NCI-H510A (cell line): ENCODE results near the gene CACNA2D1.
"Not testable (repeated sequence)": the region's sequence is repeated elsewhere in the genome, so short reads cannot be mapped to it uniquely, and the experiment has no call there.

Experiments
- DNase-seq: peaks from one replicate; lab custom pipeline; 2025; lab: John Stamatoyannopoulos, UW

The CACNA2D1 gene

DNA sequence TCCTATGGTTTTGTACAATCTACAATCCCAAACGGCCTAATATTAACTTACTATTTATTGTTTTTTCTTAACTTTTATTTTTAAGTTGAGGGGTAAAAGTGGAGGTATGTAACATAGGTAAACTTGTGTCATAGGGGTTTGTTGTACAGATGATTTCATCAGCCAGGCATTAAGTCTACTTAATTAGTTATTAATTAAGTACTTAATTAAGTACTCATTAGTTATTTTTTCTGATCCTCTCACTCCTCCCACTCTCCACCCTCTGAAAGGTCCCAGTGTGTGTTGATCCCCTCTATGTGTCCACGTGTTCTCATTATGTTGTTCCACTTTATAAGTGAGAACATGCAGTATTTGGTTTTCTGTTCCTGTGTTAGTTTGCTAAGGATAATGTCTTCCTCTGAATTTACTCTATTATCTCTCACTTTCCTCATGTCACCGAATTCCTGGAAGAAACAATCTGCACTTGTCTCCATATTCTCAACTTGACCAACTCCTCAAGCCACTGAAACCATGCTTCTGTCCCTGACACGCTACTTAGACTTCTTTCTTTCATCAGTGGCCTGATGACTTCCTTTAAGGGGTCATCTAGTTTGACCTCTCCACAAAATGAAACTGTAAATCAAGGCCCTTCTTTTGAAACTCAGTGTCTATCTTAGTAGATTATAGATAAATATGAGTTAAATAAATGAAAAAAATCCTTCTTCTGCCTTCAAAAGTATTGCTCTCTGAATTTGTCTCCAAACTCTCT is 9.1 kb downstream of the CACNA2D1 start:
- DNase-seq = no peak

DNA sequence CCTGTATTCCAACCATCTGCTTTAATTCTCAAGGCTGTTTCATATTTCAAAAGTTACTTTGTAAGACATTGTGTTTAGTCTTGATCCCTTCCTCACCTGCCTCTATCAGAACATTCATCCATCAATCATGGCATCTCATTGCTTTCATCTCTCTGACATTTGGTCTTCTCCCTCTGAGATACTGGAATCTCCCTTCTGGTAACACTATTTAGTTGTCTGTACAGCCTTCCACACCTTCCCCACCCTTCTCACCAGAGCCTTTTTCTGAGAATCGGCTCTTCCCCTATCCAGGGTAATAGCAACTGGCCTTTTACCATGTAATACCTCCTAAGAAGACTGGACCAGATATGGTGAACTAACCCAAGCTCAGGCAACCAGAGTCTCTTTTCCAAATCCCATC is 10.1 kb downstream of the CACNA2D1 start:
- DNase-seq = no peak

DNA sequence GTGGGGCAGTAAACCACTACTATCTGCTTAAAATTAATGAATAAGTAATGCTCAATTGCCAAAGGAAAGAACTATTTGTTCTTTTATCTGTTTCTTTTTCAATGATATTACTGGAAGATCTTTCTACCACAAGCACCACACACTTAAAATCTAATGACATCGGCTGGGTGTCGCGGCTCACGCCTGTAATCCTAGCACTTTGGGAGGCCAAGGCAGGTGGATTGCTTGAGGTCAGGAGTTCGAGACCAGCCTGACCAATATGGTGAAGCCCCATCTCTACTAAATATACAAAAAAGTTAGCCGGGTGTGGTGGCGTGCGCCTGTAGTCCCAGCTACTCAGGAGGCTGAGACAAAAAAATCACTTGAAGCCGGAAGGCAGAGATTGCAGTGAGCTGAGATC is 10.8 kb downstream of the CACNA2D1 start:
- DNase-seq = not testable (repeated sequence)

DNA sequence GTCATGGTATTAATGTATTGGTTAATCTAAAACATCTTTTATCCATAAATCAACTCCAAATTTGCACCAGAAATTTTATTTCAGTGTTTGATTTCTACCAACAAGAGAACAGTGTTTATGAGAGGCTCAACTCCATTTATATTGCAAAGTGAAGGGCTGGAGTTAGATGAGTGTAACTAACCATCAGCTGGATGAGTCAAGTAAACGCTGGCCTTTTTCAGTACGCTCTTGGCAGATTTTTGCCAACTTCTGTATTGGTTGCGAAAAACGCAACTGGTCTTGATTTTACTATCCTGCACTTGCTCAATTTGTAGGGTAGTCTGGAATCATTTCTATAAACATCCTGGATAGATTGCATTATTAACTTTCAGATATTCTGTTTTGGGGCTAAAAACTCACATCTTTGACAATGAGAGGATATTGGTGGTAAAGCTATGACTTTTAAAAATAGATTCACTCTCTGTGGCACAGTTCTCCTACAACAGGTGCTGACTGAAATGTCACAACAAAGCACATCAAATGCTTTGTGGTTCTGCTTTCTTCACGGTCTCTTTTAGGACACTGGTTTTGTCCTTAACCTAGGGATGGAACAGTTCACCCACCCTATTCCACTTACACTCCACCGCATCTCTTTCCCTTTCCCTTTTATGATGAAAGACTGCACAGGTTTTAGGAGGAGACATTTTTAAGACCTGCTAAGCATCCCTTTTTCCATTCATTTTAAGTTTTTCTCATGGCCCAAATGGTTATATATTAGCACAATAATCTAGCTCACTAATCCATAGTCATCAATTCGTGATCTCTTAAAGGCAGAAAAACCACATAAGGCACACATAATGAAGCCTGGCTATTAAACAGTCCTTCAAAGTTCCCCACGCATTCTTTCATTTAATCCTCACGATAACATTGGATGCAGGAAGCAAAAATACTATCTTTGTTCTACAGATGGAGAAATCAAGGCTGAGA is 12.8 kb downstream of the CACNA2D1 start:
- no peak for DNase-seq

GRCh38 chr7:82429408-82429807 is 14.2 kb downstream of the CACNA2D1 start:
- DNase-seq = no peak

- DNase-seq = no peak
These were observed 15.2 kb downstream of the CACNA2D1 start for GRCh38 chr7:82428186-82428961.

GRCh38 chr7:82423446-82423845 is 20.1 kb downstream of the CACNA2D1 start:
- no peak for DNase-seq

DNA sequence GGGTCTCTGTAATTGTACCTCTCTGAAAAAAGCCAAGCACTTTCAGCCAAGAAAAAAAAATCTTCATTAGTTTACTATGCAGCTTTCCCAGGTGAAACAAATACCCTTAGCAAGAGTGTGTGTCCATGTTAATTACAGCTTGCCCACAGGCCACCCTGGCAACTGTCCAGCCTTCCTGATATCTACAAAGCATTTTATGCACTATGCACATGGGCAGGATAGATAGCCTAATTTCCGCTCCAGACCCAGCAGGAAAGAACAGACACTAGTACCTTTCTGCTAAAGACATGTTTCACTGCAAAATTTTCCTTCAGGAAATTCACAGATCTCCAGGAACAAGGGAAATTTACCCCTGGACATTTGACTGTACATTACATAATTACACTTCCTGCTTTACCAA is 24.4 kb downstream of the CACNA2D1 start:
- no peak for DNase-seq

DNA sequence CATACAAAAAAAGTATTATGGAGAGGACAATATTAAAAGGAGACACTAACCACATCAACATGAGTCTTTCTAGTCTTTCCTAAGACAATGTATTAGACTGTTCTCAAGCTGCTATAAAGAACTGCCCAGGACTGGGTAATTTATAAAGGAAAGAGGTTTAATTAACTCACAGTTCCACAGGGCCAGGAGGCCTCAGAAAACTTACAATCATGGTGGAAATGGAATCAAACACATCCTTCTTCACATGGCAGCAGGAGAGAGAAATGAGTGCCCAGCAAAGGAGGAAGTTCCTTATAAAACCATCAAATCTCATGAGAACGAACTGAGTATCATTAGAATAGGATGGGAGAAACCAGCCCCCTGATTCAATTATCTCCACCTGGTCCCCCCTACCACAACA is 25.7 kb downstream of the CACNA2D1 start:
- DNase-seq = no peak

- DNase-seq = no peak
These were observed 27.2 kb downstream of the CACNA2D1 start for GRCh38 chr7:82416402-82416801.

DNA sequence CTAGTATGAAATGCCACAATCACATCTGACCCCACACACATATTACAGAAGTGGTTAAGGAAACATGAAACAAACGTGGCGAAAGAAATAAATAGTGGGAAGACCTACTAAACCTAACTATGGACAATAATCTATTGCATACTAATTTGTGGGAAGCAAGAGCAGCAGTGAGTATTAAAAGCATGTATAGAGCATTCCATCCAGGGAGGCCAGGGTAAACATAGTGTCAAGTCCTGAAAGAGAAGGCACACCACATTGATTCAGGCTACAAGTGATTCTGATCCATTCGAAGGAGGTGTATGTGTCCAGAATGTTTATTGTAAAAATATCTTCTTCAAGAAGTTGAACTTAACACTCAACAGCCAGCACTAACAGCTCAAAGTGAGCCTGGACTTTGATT is 29.2 kb downstream of the CACNA2D1 start:
- DNase-seq = no peak

- DNase-seq = peak; percentile 14
These were observed 30.3 kb downstream of the CACNA2D1 start for GRCh38 chr7:82413237-82413636.

DNA sequence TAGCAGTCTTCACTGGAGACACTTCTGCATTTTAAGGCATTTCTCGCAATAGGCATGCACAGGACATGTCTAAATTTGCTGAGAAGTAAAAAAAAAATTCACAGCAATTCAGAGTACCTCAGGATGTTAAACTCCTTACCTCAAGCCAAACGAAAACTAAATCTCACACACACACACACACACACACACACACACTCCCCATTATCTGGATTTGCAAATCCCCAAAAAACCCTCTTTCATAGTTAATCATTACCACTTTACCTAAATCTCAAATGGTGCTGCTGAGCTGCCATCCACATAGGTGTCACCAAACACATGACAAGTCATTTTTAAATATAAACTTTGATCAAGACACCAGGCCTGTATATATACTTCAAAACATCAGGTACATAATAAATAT is 31.8 kb downstream of the CACNA2D1 start:
- no peak for DNase-seq

DNA sequence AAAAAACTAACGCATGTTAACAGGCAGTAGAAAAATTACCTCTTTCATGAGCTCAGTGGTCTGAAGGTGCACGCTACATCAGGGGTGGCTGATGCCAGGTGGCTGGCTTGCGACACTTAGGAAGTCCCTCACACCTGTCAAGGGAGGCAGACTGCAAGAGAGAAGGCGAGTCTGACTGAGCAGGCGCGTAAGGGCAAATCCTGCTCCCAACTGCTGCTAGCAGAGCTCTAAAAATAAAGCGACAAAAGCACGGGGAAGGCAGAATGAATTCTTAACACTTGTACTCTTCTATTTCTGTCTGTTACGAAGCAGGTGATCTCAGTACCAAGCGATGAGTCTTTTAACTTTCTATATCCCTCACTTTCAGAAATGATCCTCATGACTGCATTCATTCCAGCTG is 33.1 kb downstream of the CACNA2D1 start:
- peak; percentile 64 for DNase-seq

DNA sequence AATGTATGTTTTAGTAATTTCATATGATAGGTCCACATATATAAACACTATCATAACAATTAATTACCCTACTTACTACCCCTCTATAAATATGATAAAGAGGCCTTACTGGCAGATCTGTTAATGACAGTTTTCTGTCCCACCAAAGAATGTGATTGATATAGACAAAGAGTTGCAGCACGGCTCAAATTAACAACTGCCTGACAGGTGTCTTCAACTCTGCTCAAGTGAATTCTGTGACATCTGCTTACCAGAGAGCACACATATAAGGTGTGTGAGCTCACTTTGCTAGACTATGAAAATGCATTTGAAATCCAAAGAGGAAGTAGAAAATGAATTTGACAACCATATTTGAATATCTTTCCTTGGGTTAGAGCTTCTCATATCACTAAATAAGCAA is 36.6 kb downstream of the CACNA2D1 start:
- no peak for DNase-seq

- no peak for DNase-seq
These were observed 38.3 kb downstream of the CACNA2D1 start for GRCh38 chr7:82405301-82405700.

GRCh38 chr7:82404652-82405051 is 38.9 kb downstream of the CACNA2D1 start:
- no peak for DNase-seq

DNA sequence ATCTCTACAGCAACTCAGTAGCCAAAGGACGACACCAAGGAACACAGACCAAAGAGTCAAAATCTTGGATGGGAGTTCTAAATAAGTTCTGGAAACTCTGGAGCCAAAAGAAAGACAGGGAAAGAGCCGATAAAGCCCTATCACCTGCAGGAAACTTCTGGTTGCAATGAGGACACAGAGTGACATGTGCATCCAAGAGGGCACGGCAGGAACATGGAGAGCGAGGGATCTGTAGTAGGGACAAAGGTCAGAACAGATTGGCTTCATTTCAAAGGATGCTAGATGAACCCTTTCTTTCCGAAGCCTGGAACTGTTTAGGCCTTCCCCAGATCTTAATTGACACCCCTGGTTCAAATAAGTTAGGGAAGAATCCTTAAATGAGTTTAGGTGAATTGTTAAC is 39.5 kb downstream of the CACNA2D1 start:
- DNase-seq = no peak

DNA sequence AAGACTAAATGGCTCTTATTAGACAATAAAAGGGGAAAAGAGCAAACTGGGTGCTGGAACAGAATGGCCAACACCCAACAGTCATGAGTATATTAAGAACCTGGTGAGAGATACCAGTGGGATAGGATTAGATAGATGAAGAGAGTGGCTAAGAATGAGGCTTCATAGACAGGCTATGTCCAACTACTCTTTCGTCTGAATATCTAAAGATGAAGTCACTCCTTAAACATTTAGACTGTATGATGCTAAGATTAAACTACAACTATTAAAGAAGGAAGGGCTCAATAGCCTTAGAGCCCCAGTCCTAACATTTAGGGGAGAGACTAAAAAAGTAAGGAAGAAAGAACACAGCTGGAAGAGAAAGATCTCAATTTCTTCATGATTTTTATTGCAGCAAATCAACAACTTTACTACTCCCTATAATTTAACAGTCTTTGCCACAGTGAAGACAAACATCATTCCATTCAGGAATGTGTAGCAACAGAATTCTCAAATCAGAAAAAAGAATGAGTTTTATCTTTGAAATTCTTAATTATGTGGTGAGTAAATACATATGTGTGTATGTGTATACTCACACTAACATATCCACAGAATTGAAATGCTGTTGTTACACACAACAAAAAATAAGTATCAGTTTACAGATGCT is 45.6 kb downstream of the CACNA2D1 start:
- no peak for DNase-seq

GRCh38 chr7:82396343-82396742 is 47.2 kb downstream of the CACNA2D1 start:
- no peak for DNase-seq

- no peak for DNase-seq
These were observed 48.4 kb downstream of the CACNA2D1 start for GRCh38 chr7:82395147-82395546.

GRCh38 chr7:82393840-82394220 is 49.7 kb downstream of the CACNA2D1 start:
- no peak for DNase-seq
